NCI-H460 (cell line): ENCODE results near the gene LEMD1. TPM values are rescaled to one million over a fixed set of nuclear protein-coding genes. Genes with fewer than 3 reads are reported as not detected.

Source experiments
- DNase-seq: peaks from one replicate; pipeline ENCODE4 v3.0.0-alpha.2; 2016; ENCODE audit warnings: low read depth; ENCODE audit errors: extremely low read depth
- polyA plus RNA-seq: library from polyadenylated mRNA; depleted of rRNA; stranded (reverse); fragments of >200 nt; gene quantifications from 2 replicates; pipeline ENCODE4 v1.2.3, GENCODE V29; 2014; cell fraction: nucleus; rRNA removed
- total RNA-seq: library from RNA; depleted of rRNA; stranded (reverse); fragments of >200 nt; shearing (Covaris generic); gene quantifications from 2 replicates; pipeline ENCODE4 v1.2.3, GENCODE V29; 2014; rRNA removed

Gene LEMD1
- not detected in 2 replicates for total RNA-seq
- not detected in 2 replicates for polyA plus RNA-seq

- no peak for DNase-seq
Observed at GRCh38 chr1:205421798-205422197, at the start of gene LEMD1. TSS of gene LEMD1 (minus strand) at chr1:205422056. CDS start at chr1:205420536, 1,520 bp downstream.

GRCh38 chr1:205470131-205470530 lies 48.3 kb upstream of the LEMD1 start:
- DNase-seq, result no peak

GRCh38 chr1:205466595-205467220 lies 44.9 kb upstream of the LEMD1 start:
- DNase-seq, result no peak

GRCh38 chr1:205465392-205465791 lies 43.5 kb upstream of the LEMD1 start:
- no peak for DNase-seq

GRCh38 chr1:205458777-205459566 lies 37.1 kb upstream of the LEMD1 start:
- peak; percentile 54 for DNase-seq

GRCh38 chr1:205456868-205457745 lies 35.3 kb upstream of the LEMD1 start:
- no peak for DNase-seq

GRCh38 chr1:205456383-205456867 lies 34.6 kb upstream of the LEMD1 start:
- no peak for DNase-seq

GRCh38 chr1:205455581-205456382 lies 33.9 kb upstream of the LEMD1 start, which contains the start of gene BLACAT1:
TSS of gene BLACAT1 (minus strand) at chr1:205456045.
- no peak for DNase-seq

- no peak for DNase-seq
Observed at GRCh38 chr1:205454903-205455335, 33.1 kb upstream of the LEMD1 start.

- DNase-seq, result no peak
Observed at GRCh38 chr1:205453466-205453865, 31.6 kb upstream of the LEMD1 start.

- DNase-seq, result no peak
Observed at GRCh38 chr1:205452933-205453332, 31.1 kb upstream of the LEMD1 start.

- DNase-seq, result no peak
Observed at GRCh38 chr1:205452364-205452763, 30.5 kb upstream of the LEMD1 start.

GRCh38 chr1:205451759-205452164 lies 29.9 kb upstream of the LEMD1 start:
- no peak for DNase-seq

- DNase-seq, result no peak
Observed at GRCh38 chr1:205451202-205451601, 29.3 kb upstream of the LEMD1 start.

- no peak for DNase-seq
Observed at GRCh38 chr1:205450448-205450847, 28.6 kb upstream of the LEMD1 start.

- DNase-seq, result no peak
Observed at GRCh38 chr1:205449750-205450443, 28.0 kb upstream of the LEMD1 start.

GRCh38 chr1:205449254-205449749 lies 27.4 kb upstream of the LEMD1 start:
- DNase-seq, result no peak

GRCh38 chr1:205448540-205449253 lies 26.8 kb upstream of the LEMD1 start:
- DNase-seq, result no peak
